ENCODE measurements around the gene FRMPD4.
"Not testable (repeated sequence)": the region's sequence is repeated elsewhere in the genome, so short reads cannot be mapped to it uniquely, and the experiment has no call there.

Gene FRMPD4

GRCh38 chrX:12145402-12145801, 7.1 kb downstream of the FRMPD4 start:
- Histone ChIP-seq H3K4me1 (ENCODE audit: control insufficient read depth in 2 of 2, insufficient read depth in 2 of 2, low read length in 2 of 2) (no peaks in the 10 kb centered on the region), H3K36me3 (ENCODE audit: control insufficient read depth in 2 of 2, insufficient read depth in 2 of 2, low read length in 2 of 2) (no peaks in the 10 kb centered on the region), H3K9ac (ENCODE audit: low read depth in 1 of 2, low read length in 2 of 2) (no peak overlapping the region), H3K9me3 (ENCODE audit: control insufficient read depth in 2 of 2, low read length in 2 of 2) (no peaks in the 10 kb centered on the region), H3K4me3 (ENCODE audit: low read length in 2 of 2) (no peak overlapping the region), H3K27ac (ENCODE audit: low read depth in 2 of 2, low read length in 2 of 2) (no peak overlapping the region), H3K27me3 (ENCODE audit: control insufficient read depth in 2 of 2, insufficient read depth in 2 of 2, low read length in 2 of 2) (no peaks in the 10 kb centered on the region)

GRCh38 chrX:12149670-12150407, 11.6 kb downstream of the FRMPD4 start:
- H3K36me3 ChIP-seq (ENCODE audit: control insufficient read depth in 2 of 2, insufficient read depth in 2 of 2, low read length in 2 of 2): no peaks in the 10 kb centered on the region
- no peaks in the 10 kb centered on the region for H3K4me1 ChIP-seq (ENCODE audit: control insufficient read depth in 2 of 2, insufficient read depth in 2 of 2, low read length in 2 of 2)
- no peak overlapping the region for H3K27ac ChIP-seq (ENCODE audit: low read depth in 2 of 2, low read length in 2 of 2)
- H3K4me3 ChIP-seq (ENCODE audit: low read length in 2 of 2): no peak overlapping the region
- H3K9me3 ChIP-seq (ENCODE audit: control insufficient read depth in 2 of 2, low read length in 2 of 2): no peaks in the 10 kb centered on the region
- H3K27me3 ChIP-seq (ENCODE audit: control insufficient read depth in 2 of 2, insufficient read depth in 2 of 2, low read length in 2 of 2): no peaks in the 10 kb centered on the region
- H3K9ac ChIP-seq (ENCODE audit: low read depth in 1 of 2, low read length in 2 of 2): no peak overlapping the region

- no peaks in the 10 kb centered on the region for H3K36me3 ChIP-seq (ENCODE audit: control insufficient read depth in 2 of 2, insufficient read depth in 2 of 2, low read length in 2 of 2)
- H3K4me3 ChIP-seq (ENCODE audit: low read length in 2 of 2): no peak overlapping the region
- H3K27ac ChIP-seq (ENCODE audit: low read depth in 2 of 2, low read length in 2 of 2): no peak overlapping the region
- no peaks in the 10 kb centered on the region for H3K4me1 ChIP-seq (ENCODE audit: control insufficient read depth in 2 of 2, insufficient read depth in 2 of 2, low read length in 2 of 2)
- H3K9me3 ChIP-seq (ENCODE audit: control insufficient read depth in 2 of 2, low read length in 2 of 2): no peaks in the 10 kb centered on the region
- no peak overlapping the region for H3K9ac ChIP-seq (ENCODE audit: low read depth in 1 of 2, low read length in 2 of 2)
- no peaks in the 10 kb centered on the region for H3K27me3 ChIP-seq (ENCODE audit: control insufficient read depth in 2 of 2, insufficient read depth in 2 of 2, low read length in 2 of 2)
Observed at GRCh38 chrX:12153317-12153716, 15.0 kb downstream of the FRMPD4 start.

GRCh38 chrX:12153741-12154140, 15.5 kb downstream of the FRMPD4 start:
- Histone ChIP-seq H3K9me3 (ENCODE audit: control insufficient read depth in 2 of 2, low read length in 2 of 2) (no peaks in the 10 kb centered on the region), H3K9ac (ENCODE audit: low read depth in 1 of 2, low read length in 2 of 2) (no peak overlapping the region), H3K4me3 (ENCODE audit: low read length in 2 of 2) (no peak overlapping the region), H3K27me3 (ENCODE audit: control insufficient read depth in 2 of 2, insufficient read depth in 2 of 2, low read length in 2 of 2) (peaks cover 0 to 2% of the 10 kb centered on the region in 2 donors), H3K4me1 (ENCODE audit: control insufficient read depth in 2 of 2, insufficient read depth in 2 of 2, low read length in 2 of 2) (no peaks in the 10 kb centered on the region), H3K36me3 (ENCODE audit: control insufficient read depth in 2 of 2, insufficient read depth in 2 of 2, low read length in 2 of 2) (no peaks in the 10 kb centered on the region), H3K27ac (ENCODE audit: low read depth in 2 of 2, low read length in 2 of 2) (no peak overlapping the region)

- H3K27ac ChIP-seq (ENCODE audit: low read depth in 2 of 2, low read length in 2 of 2): no peak overlapping the region
- H3K36me3 ChIP-seq (ENCODE audit: control insufficient read depth in 2 of 2, insufficient read depth in 2 of 2, low read length in 2 of 2): no peaks in the 10 kb centered on the region
- no peaks in the 10 kb centered on the region for H3K4me1 ChIP-seq (ENCODE audit: control insufficient read depth in 2 of 2, insufficient read depth in 2 of 2, low read length in 2 of 2)
- H3K9me3 ChIP-seq (ENCODE audit: control insufficient read depth in 2 of 2, low read length in 2 of 2): no peaks in the 10 kb centered on the region
- no peak overlapping the region for H3K9ac ChIP-seq (ENCODE audit: low read depth in 1 of 2, low read length in 2 of 2)
- H3K4me3 ChIP-seq (ENCODE audit: low read length in 2 of 2): no peak overlapping the region
- peaks cover 0 to 7% of the 10 kb centered on the region in 2 donors for H3K27me3 ChIP-seq (ENCODE audit: control insufficient read depth in 2 of 2, insufficient read depth in 2 of 2, low read length in 2 of 2)
Observed at GRCh38 chrX:12159799-12160198, 21.5 kb downstream of the FRMPD4 start.

GRCh38 chrX:12162420-12162819, 24.1 kb downstream of the FRMPD4 start:
- Histone ChIP-seq H3K27me3 (ENCODE audit: control insufficient read depth in 2 of 2, insufficient read depth in 2 of 2, low read length in 2 of 2) (peaks cover 0 to 7% of the 10 kb centered on the region in 2 donors), H3K4me1 (ENCODE audit: control insufficient read depth in 2 of 2, insufficient read depth in 2 of 2, low read length in 2 of 2) (no peaks in the 10 kb centered on the region), H3K36me3 (ENCODE audit: control insufficient read depth in 2 of 2, insufficient read depth in 2 of 2, low read length in 2 of 2) (no peaks in the 10 kb centered on the region), H3K27ac (ENCODE audit: low read depth in 2 of 2, low read length in 2 of 2) (no peak overlapping the region), H3K4me3 (ENCODE audit: low read length in 2 of 2) (no peak overlapping the region), H3K9ac (ENCODE audit: low read depth in 1 of 2, low read length in 2 of 2) (no peak overlapping the region), H3K9me3 (ENCODE audit: control insufficient read depth in 2 of 2, low read length in 2 of 2) (no peaks in the 10 kb centered on the region)

- not testable (repeated sequence) for H3K9ac ChIP-seq (ENCODE audit: low read depth in 1 of 2, low read length in 2 of 2); H3K27me3 ChIP-seq (ENCODE audit: control insufficient read depth in 2 of 2, insufficient read depth in 2 of 2, low read length in 2 of 2); H3K4me1 ChIP-seq (ENCODE audit: control insufficient read depth in 2 of 2, insufficient read depth in 2 of 2, low read length in 2 of 2); H3K36me3 ChIP-seq (ENCODE audit: control insufficient read depth in 2 of 2, insufficient read depth in 2 of 2, low read length in 2 of 2); H3K9me3 ChIP-seq (ENCODE audit: control insufficient read depth in 2 of 2, low read length in 2 of 2); H3K4me3 ChIP-seq (ENCODE audit: low read length in 2 of 2); H3K27ac ChIP-seq (ENCODE audit: low read depth in 2 of 2, low read length in 2 of 2)
Observed at GRCh38 chrX:12164180-12164579, 25.9 kb downstream of the FRMPD4 start.

GRCh38 chrX:12170755-12171154, 32.5 kb downstream of the FRMPD4 start:
- H3K9me3 ChIP-seq (ENCODE audit: control insufficient read depth in 2 of 2, low read length in 2 of 2): no peaks in the 10 kb centered on the region
- no peak overlapping the region for H3K27ac ChIP-seq (ENCODE audit: low read depth in 2 of 2, low read length in 2 of 2)
- no peak overlapping the region for H3K9ac ChIP-seq (ENCODE audit: low read depth in 1 of 2, low read length in 2 of 2)
- H3K27me3 ChIP-seq (ENCODE audit: control insufficient read depth in 2 of 2, insufficient read depth in 2 of 2, low read length in 2 of 2): no peaks in the 10 kb centered on the region
- no peak overlapping the region for H3K4me3 ChIP-seq (ENCODE audit: low read length in 2 of 2)
- no peaks in the 10 kb centered on the region for H3K4me1 ChIP-seq (ENCODE audit: control insufficient read depth in 2 of 2, insufficient read depth in 2 of 2, low read length in 2 of 2)
- no peaks in the 10 kb centered on the region for H3K36me3 ChIP-seq (ENCODE audit: control insufficient read depth in 2 of 2, insufficient read depth in 2 of 2, low read length in 2 of 2)

- no peak overlapping the region for H3K27ac ChIP-seq (ENCODE audit: low read depth in 2 of 2, low read length in 2 of 2)
- H3K36me3 ChIP-seq (ENCODE audit: control insufficient read depth in 2 of 2, insufficient read depth in 2 of 2, low read length in 2 of 2): no peaks in the 10 kb centered on the region
- H3K4me3 ChIP-seq (ENCODE audit: low read length in 2 of 2): no peak overlapping the region
- no peaks in the 10 kb centered on the region for H3K9me3 ChIP-seq (ENCODE audit: control insufficient read depth in 2 of 2, low read length in 2 of 2)
- no peaks in the 10 kb centered on the region for H3K4me1 ChIP-seq (ENCODE audit: control insufficient read depth in 2 of 2, insufficient read depth in 2 of 2, low read length in 2 of 2)
- no peak overlapping the region for H3K9ac ChIP-seq (ENCODE audit: low read depth in 1 of 2, low read length in 2 of 2)
- no peaks in the 10 kb centered on the region for H3K27me3 ChIP-seq (ENCODE audit: control insufficient read depth in 2 of 2, insufficient read depth in 2 of 2, low read length in 2 of 2)
Observed at GRCh38 chrX:12174358-12174757, 36.1 kb downstream of the FRMPD4 start.

GRCh38 chrX:12197030-12197429, 58.8 kb downstream of the FRMPD4 start:
- H3K27me3 ChIP-seq (ENCODE audit: control insufficient read depth in 2 of 2, insufficient read depth in 2 of 2, low read length in 2 of 2): peaks cover 0 to 3% of the 10 kb centered on the region in 2 donors
- H3K9me3 ChIP-seq (ENCODE audit: control insufficient read depth in 2 of 2, low read length in 2 of 2): no peaks in the 10 kb centered on the region
- H3K9ac ChIP-seq (ENCODE audit: low read depth in 1 of 2, low read length in 2 of 2): no peak overlapping the region
- no peaks in the 10 kb centered on the region for H3K36me3 ChIP-seq (ENCODE audit: control insufficient read depth in 2 of 2, insufficient read depth in 2 of 2, low read length in 2 of 2)
- H3K4me3 ChIP-seq (ENCODE audit: low read length in 2 of 2): no peak overlapping the region
- H3K4me1 ChIP-seq (ENCODE audit: control insufficient read depth in 2 of 2, insufficient read depth in 2 of 2, low read length in 2 of 2): no peaks in the 10 kb centered on the region
- no peak overlapping the region for H3K27ac ChIP-seq (ENCODE audit: low read depth in 2 of 2, low read length in 2 of 2)

Data from mucosa of rectum (tissue), 2 donors.